GM21447 (cell line): ENCODE data around the gene CD300A.

Experiments
- ATAC-seq: cut with Tn5 transposase; IDR thresholded peaks from one replicate; pipeline ENCODE4 v1.9.1; 2021; ENCODE audit not compliant: unreplicated experiment

Gene CD300A

GRCh38 chr17:74466111-74466827, at the start of gene CD300A:
TSS of gene CD300A (plus strand) at chr17:74466634. CDS start at chr17:74466704, 70 bp downstream.
- no peak for ATAC-seq

- ATAC-seq = peak; percentile 91
These were observed 49.0 kb upstream of the CD300A start for GRCh38 chr17:74417178-74418045.

GRCh38 chr17:74419928-74420411, 46.5 kb upstream of the CD300A start:
- ATAC-seq = no peak

GRCh38 chr17:74424117-74424516, 42.3 kb upstream of the CD300A start:
- no peak for ATAC-seq

- no peak for ATAC-seq
These were observed 41.8 kb upstream of the CD300A start for GRCh38 chr17:74424657-74425056.

GRCh38 chr17:74426551-74427047, 39.8 kb upstream of the CD300A start:
- no peak for ATAC-seq

GRCh38 chr17:74427048-74427762, 39.2 kb upstream of the CD300A start:
- no peak for ATAC-seq

- no peak for ATAC-seq
These were observed 38.7 kb upstream of the CD300A start for GRCh38 chr17:74427763-74428153.

GRCh38 chr17:74429604-74430384, 36.6 kb upstream of the CD300A start:
- no peak for ATAC-seq

GRCh38 chr17:74430385-74430705, 36.1 kb upstream of the CD300A start:
- ATAC-seq = no peak

GRCh38 chr17:74430706-74431567, 35.5 kb upstream of the CD300A start:
- no peak for ATAC-seq

GRCh38 chr17:74431568-74432423, 34.6 kb upstream of the CD300A start, which contains the start of gene GPRC5C:
TSS of gene GPRC5C (plus strand) at chr17:74432088. CDS start at chr17:74439777, 7,689 bp downstream.
- ATAC-seq = no peak

- ATAC-seq = no peak
These were observed 34.1 kb upstream of the CD300A start for GRCh38 chr17:74432424-74432690.

GRCh38 chr17:74432766-74433391, 33.6 kb upstream of the CD300A start:
- no peak for ATAC-seq

GRCh38 chr17:74433421-74434121, 32.9 kb upstream of the CD300A start:
- no peak for ATAC-seq

GRCh38 chr17:74435775-74436359, 30.6 kb upstream of the CD300A start:
- no peak for ATAC-seq

- no peak for ATAC-seq
These were observed 28.7 kb upstream of the CD300A start for GRCh38 chr17:74437702-74438101.
